ENCODE data around the gene PITPNB. TPM values are rescaled to one million over a fixed set of nuclear protein-coding genes. Genes with fewer than 3 reads are reported as not detected.

Gene PITPNB
- polyA plus RNA-seq, 1 experiment = 24.0 TPM

DNA sequence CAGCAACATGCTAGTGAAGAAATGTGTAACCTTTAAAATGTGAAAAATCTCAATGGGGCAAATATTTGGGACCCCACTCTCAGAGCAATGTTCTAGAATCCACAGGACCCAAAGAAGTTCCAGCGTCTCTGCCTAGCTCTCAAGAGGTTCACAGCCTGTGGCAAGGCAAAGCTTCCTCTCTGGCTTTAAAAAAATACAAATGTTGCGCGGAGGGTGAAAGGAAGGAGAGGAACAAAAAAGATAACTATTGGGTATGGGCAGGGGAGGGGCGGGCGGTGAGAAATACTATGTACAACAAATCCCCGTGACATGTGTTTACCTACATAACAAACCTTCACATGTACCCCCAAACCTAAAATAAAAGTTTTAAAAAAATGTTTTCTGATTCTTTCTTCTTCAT, 53.6 kb downstream of the PITPNB start:
- Histone ChIP-seq H3K27me3 (ENCODE audit: control insufficient read depth, insufficient read depth, low read length) (no peaks in the 10 kb centered on the region), H3K4me3 (ENCODE audit: low read depth, low read length) (no peak overlapping the region), H3K36me3 (ENCODE audit: control insufficient read depth, insufficient read depth, low read length) (no peaks in the 10 kb centered on the region)
- POLR2A ChIA-PET = no interaction called here
- no peak for DNase-seq (ENCODE audit: low read depth)
- CTCF ChIA-PET = no interaction called here
- TF ChIP-seq, protein P1, sequence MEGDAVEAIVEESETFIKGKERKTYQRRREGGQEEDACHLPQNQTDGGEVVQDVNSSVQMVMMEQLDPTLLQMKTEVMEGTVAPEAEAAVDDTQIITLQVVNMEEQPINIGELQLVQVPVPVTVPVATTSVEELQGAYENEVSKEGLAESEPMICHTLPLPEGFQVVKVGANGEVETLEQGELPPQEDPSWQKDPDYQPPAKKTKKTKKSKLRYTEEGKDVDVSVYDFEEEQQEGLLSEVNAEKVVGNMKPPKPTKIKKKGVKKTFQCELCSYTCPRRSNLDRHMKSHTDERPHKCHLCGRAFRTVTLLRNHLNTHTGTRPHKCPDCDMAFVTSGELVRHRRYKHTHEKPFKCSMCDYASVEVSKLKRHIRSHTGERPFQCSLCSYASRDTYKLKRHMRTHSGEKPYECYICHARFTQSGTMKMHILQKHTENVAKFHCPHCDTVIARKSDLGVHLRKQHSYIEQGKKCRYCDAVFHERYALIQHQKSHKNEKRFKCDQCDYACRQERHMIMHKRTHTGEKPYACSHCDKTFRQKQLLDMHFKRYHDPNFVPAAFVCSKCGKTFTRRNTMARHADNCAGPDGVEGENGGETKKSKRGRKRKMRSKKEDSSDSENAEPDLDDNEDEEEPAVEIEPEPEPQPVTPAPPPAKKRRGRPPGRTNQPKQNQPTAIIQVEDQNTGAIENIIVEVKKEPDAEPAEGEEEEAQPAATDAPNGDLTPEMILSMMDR (IDR thresholded peaks at IDR 0.05; ENCODE audit: insufficient read depth, low read depth, low read length) = no peak

DNA sequence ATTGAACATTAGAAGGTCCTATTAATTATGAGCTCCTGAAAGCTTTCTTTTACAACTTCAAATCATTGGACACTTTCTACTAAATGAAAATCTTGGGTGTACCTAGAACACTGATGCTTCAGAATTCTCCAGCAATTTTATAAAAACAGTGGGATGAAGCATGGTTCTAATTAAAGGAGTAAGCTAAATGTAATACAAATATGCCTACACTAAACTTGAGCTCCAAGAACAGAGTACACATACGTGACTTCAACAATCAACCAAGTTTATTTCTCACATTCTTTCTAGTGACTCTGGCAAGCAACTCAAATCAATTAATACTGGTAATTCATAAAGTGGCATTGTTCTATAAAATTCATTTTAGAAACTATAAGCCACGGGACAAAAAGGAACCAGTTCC, 55.5 kb downstream of the PITPNB start:
- Histone ChIP-seq H3K27me3 (ENCODE audit: control insufficient read depth, insufficient read depth, low read length) (no peaks in the 10 kb centered on the region), H3K4me3 (ENCODE audit: low read depth, low read length) (no peak overlapping the region), H3K36me3 (ENCODE audit: control insufficient read depth, insufficient read depth, low read length) (no peaks in the 10 kb centered on the region)
- no peak for DNase-seq (ENCODE audit: low read depth)
- TF ChIP-seq, protein P1 (IDR thresholded peaks at IDR 0.05; ENCODE audit: insufficient read depth, low read depth, low read length) = no peak
- ChIA-PET CTCF (interaction anchor here (0.9 to 2.2 kb wide), 3 partner anchors 13 to 18 kb away, joined by 3 to 6 read pairs (median 3); no protein-coding TSS in a partner anchor), POLR2A (no interaction called here)

DNA sequence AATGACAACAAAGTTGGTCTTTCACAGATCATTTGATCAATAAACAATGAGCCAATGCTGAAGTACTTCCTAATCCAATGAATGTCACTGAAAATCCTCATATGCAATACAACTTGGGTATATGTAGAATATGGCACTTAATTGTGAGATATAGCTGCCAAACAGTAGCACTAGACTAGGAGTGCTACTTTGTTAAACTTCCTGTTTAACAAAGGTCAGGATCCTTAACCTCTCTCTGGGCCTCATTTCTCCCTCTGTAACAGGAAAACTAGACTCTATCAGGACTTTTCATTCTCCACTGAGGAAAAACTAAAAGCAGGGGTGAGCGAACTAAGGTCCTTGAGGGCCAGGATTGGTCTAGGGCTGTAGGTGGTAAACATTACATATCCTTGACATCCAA, 56.1 kb downstream of the PITPNB start:
- POLR2A ChIA-PET = no interaction called here
- CTCF ChIA-PET = interaction anchor here (0.9 to 2.2 kb wide), 4 partner anchors 13 to 22 kb away, joined by 3 to 6 read pairs (median 4); no protein-coding TSS in a partner anchor
- Histone ChIP-seq H3K27me3 (ENCODE audit: control insufficient read depth, insufficient read depth, low read length) (no peaks in the 10 kb centered on the region), H3K4me3 (ENCODE audit: low read depth, low read length) (no peak overlapping the region), H3K36me3 (ENCODE audit: control insufficient read depth, insufficient read depth, low read length) (no peaks in the 10 kb centered on the region)
- no peak for DNase-seq (ENCODE audit: low read depth)
- TF ChIP-seq, protein P1 (IDR thresholded peaks at IDR 0.05; ENCODE audit: insufficient read depth, low read depth, low read length) = no peak

DNA sequence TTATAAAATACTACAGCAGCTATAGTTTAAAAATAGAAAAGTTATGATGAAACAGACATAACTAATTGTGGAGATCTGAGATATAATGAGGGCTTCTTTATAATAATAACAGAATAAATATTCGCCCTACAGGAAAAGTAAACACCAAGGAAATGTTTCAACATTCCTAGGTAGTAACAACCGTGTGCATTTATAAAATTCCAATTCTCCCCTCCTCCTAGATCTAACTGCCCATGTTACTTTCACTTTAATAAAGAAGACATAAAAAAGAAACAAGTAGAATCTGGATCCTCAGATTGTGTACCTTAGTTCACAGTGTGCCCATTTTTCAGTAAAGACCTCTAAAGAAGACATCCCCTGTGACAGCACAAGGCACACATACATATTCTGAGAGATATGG, 59.7 kb downstream of the PITPNB start:
- POLR2A ChIA-PET = no interaction called here
- Histone ChIP-seq H3K36me3 (ENCODE audit: control insufficient read depth, insufficient read depth, low read length) (peaks cover 5% of the 10 kb centered on the region; the same call in 1 of the 2 replicates), H3K4me3 (ENCODE audit: low read depth, low read length) (no peak overlapping the region), H3K27me3 (ENCODE audit: control insufficient read depth, insufficient read depth, low read length) (no peaks in the 10 kb centered on the region)
- no peak for DNase-seq (ENCODE audit: low read depth)
- TF ChIP-seq, protein P1 (IDR thresholded peaks at IDR 0.05; ENCODE audit: insufficient read depth, low read depth, low read length) = no peak
- CTCF ChIA-PET = interaction anchor here (0.6 to 0.9 kb wide), 2 partner anchors 14 to 770 kb away, joined by 3 read pairs; no protein-coding TSS in a partner anchor

DNA sequence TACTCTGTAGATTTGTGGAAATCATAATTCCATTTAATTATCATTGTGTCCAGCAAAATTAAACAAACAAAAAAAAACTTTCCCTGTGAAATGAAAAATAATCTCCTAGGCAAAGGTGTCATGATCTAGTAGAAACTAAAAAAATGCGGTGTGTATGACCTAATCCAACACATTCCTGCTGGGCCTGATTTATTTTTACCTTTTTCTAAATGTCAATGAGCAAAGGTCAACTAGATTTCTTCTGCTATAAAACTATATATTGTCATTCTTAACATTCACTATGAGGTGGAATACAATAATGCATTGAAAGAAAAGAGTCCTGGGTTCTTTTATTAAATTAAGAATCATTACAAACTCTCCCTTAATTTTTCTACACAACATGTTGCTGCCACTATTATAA, 60.4 kb downstream of the PITPNB start:
- TF ChIP-seq, protein P1 (IDR thresholded peaks at IDR 0.05; ENCODE audit: insufficient read depth, low read depth, low read length) = no peak
- no peak overlapping the region for H3K4me3 ChIP-seq (ENCODE audit: low read depth, low read length)
- ChIA-PET POLR2A (no interaction called here), CTCF (no interaction called here)
- no peaks in the 10 kb centered on the region for H3K27me3 ChIP-seq (ENCODE audit: control insufficient read depth, insufficient read depth, low read length)
- H3K36me3 ChIP-seq (ENCODE audit: control insufficient read depth, insufficient read depth, low read length) = peaks cover 5% of the 10 kb centered on the region; the same call in 1 of the 2 replicates
- no peak for DNase-seq (ENCODE audit: low read depth)
